ENCODE data around the gene KIRREL1.
A peak's percentile ranks its signal among the peaks of the same experiment; 100 is the strongest.

The KIRREL1 gene

GRCh38 chr1:157975228-157975950, 18.1 kb upstream of the KIRREL1 start:
- DNase-seq, result no peak

GRCh38 chr1:157976888-157977287, 16.6 kb upstream of the KIRREL1 start:
- DNase-seq, result no peak

GRCh38 chr1:157978586-157979403, 14.7 kb upstream of the KIRREL1 start:
- DNase-seq, result no peak

- DNase-seq, result no peak
Observed at GRCh38 chr1:157982136-157982535, 11.3 kb upstream of the KIRREL1 start.

- no peak for DNase-seq
Observed at GRCh38 chr1:157983787-157984186, 9.7 kb upstream of the KIRREL1 start.

GRCh38 chr1:157984469-157984868, 9.0 kb upstream of the KIRREL1 start:
- DNase-seq, result no peak

- no peak for DNase-seq
Observed at GRCh38 chr1:157985473-157985872, 8.0 kb upstream of the KIRREL1 start.

GRCh38 chr1:157988002-157988401, 5.4 kb upstream of the KIRREL1 start:
- no peak for DNase-seq

GRCh38 chr1:157992031-157992832, 1.2 kb upstream of the KIRREL1 start:
- peak; percentile 20 to 33 for DNase-seq

GRCh38 chr1:157992833-157993146, 655 bp upstream of the KIRREL1 start:
- DNase-seq, result no peak

- DNase-seq, result no peak
Observed at GRCh38 chr1:157993918-157994605, 617 bp downstream of the KIRREL1 start.

- DNase-seq, result no peak
Observed at GRCh38 chr1:157994704-157995582, 1.5 kb downstream of the KIRREL1 start.

GRCh38 chr1:157995583-157996169, 2.2 kb downstream of the KIRREL1 start:
- DNase-seq, result no peak

- DNase-seq, result no peak
Observed at GRCh38 chr1:157996433-157996832, 3.0 kb downstream of the KIRREL1 start.

GRCh38 chr1:158000507-158000906, 7.1 kb downstream of the KIRREL1 start:
- DNase-seq, result no peak

GRCh38 chr1:158002022-158002630, 8.7 kb downstream of the KIRREL1 start:
- DNase-seq, result no peak

- no peak for DNase-seq
Observed at GRCh38 chr1:158002631-158003405, 9.4 kb downstream of the KIRREL1 start.

- DNase-seq, result no peak
Observed at GRCh38 chr1:158003406-158003800, 10.0 kb downstream of the KIRREL1 start.

- no peak for DNase-seq
Observed at GRCh38 chr1:158005224-158005623, 11.8 kb downstream of the KIRREL1 start.

- DNase-seq, result no peak
Observed at GRCh38 chr1:158007180-158007579, 13.7 kb downstream of the KIRREL1 start.
